Heart left ventricle (tissue), 16 donors: ENCODE measurements around the gene SEC22A. TPM values are rescaled to one million over a fixed set of nuclear protein-coding genes. Genes with fewer than 3 reads are reported as not detected.
A peak's percentile ranks its signal among the peaks of the same experiment; 100 is the strongest.

Experiments used
- ATAC-seq, 4 donors: fragments of 200-7000 bp; cut with Tn5 transposase; one replicate each; pipeline ENCODE4 v1.9.1; 2020 to 2022; ENCODE audit warnings: moderate library complexity in 4 of 4, mild to moderate bottlenecking in 3 of 4, moderate number of reproducible peaks in 1 of 4
- DNase-seq, 5 donors: peaks; one replicate each; pipeline ENCODE4 v3.0.0-alpha.2; 2020
- H3K27ac ChIP-seq, 12 donors: fragments of 200-600 bp; sonication (generic) in 4 of 12; one replicate each; pipeline versions ENCODE4 v1.5.0 to v1.8.0; 2016 to 2022; ENCODE audit warnings: mild to moderate bottlenecking in 2 of 12
- H3K27me3 ChIP-seq, 9 donors: fragments of 200-600 bp; sonication (generic) in 2 of 9; one replicate each; pipeline versions ENCODE4 v1.5.1 to v1.8.0; 2016 to 2022; ENCODE audit warnings: mild to moderate bottlenecking in 3 of 9
- H3K36me3 ChIP-seq, 9 donors: fragments of 200-600 bp; sonication (generic) in 2 of 9; one replicate each; pipeline versions ENCODE4 v1.5.0 to v1.8.0; 2018 to 2022; ENCODE audit warnings: mild to moderate bottlenecking in 2 of 9
- H3K4me1 ChIP-seq, 12 donors: fragments of 200-600 bp; sonication (generic) in 4 of 12; one replicate each; pipeline versions ENCODE4 v1.5.0 to v1.8.0; 2016 to 2022; ENCODE audit warnings: mild to moderate bottlenecking in 3 of 12
- H3K4me3 ChIP-seq, 12 donors: fragments of 200-600 bp; sonication (generic) in 4 of 12; one replicate each; pipeline versions ENCODE4 v1.5.0 to v1.8.0; 2017 to 2022; ENCODE audit warnings: mild to moderate bottlenecking in 9 of 12, moderate library complexity in 4 of 12
- H3K9me3 ChIP-seq, 12 donors: fragments of 200-600 bp; sonication (generic) in 4 of 12; one replicate each; pipeline versions ENCODE4 v1.5.0 to v1.8.0; 2016 to 2022; ENCODE audit warnings: mild to moderate bottlenecking in 1 of 12
- CTCF ChIP-seq, 12 donors: fragments of 200-600 bp; sonication (generic) in 4 of 12; IDR thresholded peaks; one replicate each; pipeline versions ENCODE4 v1.5.0 to v1.8.0; 2018 to 2022; ENCODE audit warnings: antibody characterized with exemption in 12 of 12, mild to moderate bottlenecking in 5 of 12
- POLR2A ChIP-seq, 2 donors: fragments of 450-650 bp; IDR thresholded peaks; one replicate each; pipeline ENCODE4 v1.6.1; 2017; ENCODE audit warnings: antibody characterized with exemption in 2 of 2, mild to moderate bottlenecking in 2 of 2, moderate library complexity in 2 of 2
- WGBS, 4 donors: extraction: QIAGEN DNeasy Blood & Tissue Kit in 2 of 4; methylation state at CpG; one replicate each; pipeline versions ENCODE4 v1.1.5 to v1.1.7; 2013 to 2018; 5-methylcytosine and 5-hydroxymethylcytosine counted together
- intact Hi-C, 10 donors: fragments of 100-400 bp; cut with DNase I; formaldehyde crosslinking; loops; one replicate each; pipeline versions ENCODE4 v1.11.1 to v1.14.2; 2022
- polyA plus RNA-seq, 2 donors: library from polyadenylated mRNA; stranded (reverse); fragments of 200-250 nt; gene quantifications; one replicate each; pipeline ENCODE4 v1.2.3, GENCODE V29; 2013
- total RNA-seq, 9 donors: library from RNA; depleted of rRNA in 2 of 9; stranded (reverse); fragments of >200 nt in 2 of 9; fragmentation: NEBNext Ultra II Directional in 3 of 9; extraction: Animal tissue kit (Norgen Biotek cat#: 25700) in 3 of 9; gene quantifications; one replicate each; pipeline versions ENCODE4 v1.1.0 to v1.2.4, GENCODE V29; 2016 to 2023
- donor health status: ischemic (EF 13 %, LVEDD 7.1; RV severe dilation, severe dysfunction).
- donor health status: healthy with polysubstance abuse.
- donor health status: DM: no; HTN: yes; CAD: no.
- donor health status: DM: no; HTN: no; CAD: no.
- donor health status: ischemic (EF 25% LVEDD 6.9; RV normal size, moderate dysfunction).
- donor health status: ischemic (EF 25% LVEDD 5.7; RV mildly dilated, moderate dysfunction).
- donor health status: healthy.
- donor health status: DM: yes; HTN: yes; CAD: no.
- donor health status: ischemic (EF 35%, LVEDD 5.7; RV mildly dilated, moderate dysfunction).
- donor health status: nonischemic (EF 11% LVEDD 7.7; RV severe dilation, severe dysfunction).
- donor health status: DM: yes; HTN: yes; CAD: no.
- donor health status: PGD.
- donor health status: ischemic (EF 29% LVEDD 5.4; RV normal size, mild dysfunction).
- donor health status: nonischemic (EF 23%, LVEDD 6.1; RV moderate dilation, normal function).

Gene SEC22A
- total and polyA plus RNA-seq, 11 donors: 2.2 to 27.0 (median 10.0) TPM

GRCh38 chr3:123283657-123284398 lies 82.1 kb downstream of the SEC22A start:
- no peaks in the 10 kb centered on the region for H3K9me3 ChIP-seq
- H3K4me1 ChIP-seq: peaks cover 0 to 26% (median 0%) of the 10 kb centered on the region in 12 donors
- intact Hi-C loops: no loop called here
- peak in 2 of 4 donors; percentile 1 for ATAC-seq
- 90 to 91% (median 91%) methylated on average over 17 of the region's 17 CpGs for WGBS, 4 donors
- H3K4me3 ChIP-seq: no peak overlapping the region
- no peaks in the 10 kb centered on the region for H3K27me3 ChIP-seq
- TF ChIP-seq POLR2A (IDR thresholded peaks at IDR 0.05): no peak
- TF ChIP-seq CTCF (IDR thresholded peaks at IDR 0.05): no peak
- peaks cover 0 to 73% (median 31%) of the 10 kb centered on the region in 9 donors for H3K36me3 ChIP-seq
- DNase-seq: no peak
- H3K27ac ChIP-seq: peak overlapping the region in 5 of 12 donors; percentile 19 to 48 (median 38)

- TF ChIP-seq CTCF (IDR thresholded peaks at IDR 0.05) (no peak), POLR2A (IDR thresholded peaks at IDR 0.05) (no peak)
- Histone ChIP-seq H3K27me3 (no peaks in the 10 kb centered on the region), H3K4me1 (peaks cover 0 to 26% (median 0%) of the 10 kb centered on the region in 12 donors), H3K36me3 (peaks cover 0 to 80% (median 35%) of the 10 kb centered on the region in 9 donors), H3K4me3 (no peak overlapping the region), H3K27ac (peak overlapping the region in 6 of 12 donors; percentile 17 to 48 (median 31)), H3K9me3 (no peaks in the 10 kb centered on the region)
- ATAC-seq: peak in 3 of 4 donors; percentile 13 to 41 (median 40)
- peak in 1 of 5 donors; percentile 75 for DNase-seq
- intact Hi-C loops: no loop called here
- WGBS, 4 donors: 75 to 77% (median 76%) methylated on average over 5 to 18 of the region's 18 CpGs
Observed at GRCh38 chr3:123284399-123285010, 82.8 kb downstream of the SEC22A start.

- ATAC-seq (no peak), DNase-seq (no peak)
- intact Hi-C loops: no loop called here
- TF ChIP-seq CTCF (IDR thresholded peaks at IDR 0.05) (no peak), POLR2A (IDR thresholded peaks at IDR 0.05) (no peak)
- Histone ChIP-seq H3K4me1 (peaks cover 0 to 28% (median 0%) of the 10 kb centered on the region in 12 donors), H3K36me3 (peaks cover 0 to 85% (median 39%) of the 10 kb centered on the region in 9 donors), H3K9me3 (no peaks in the 10 kb centered on the region), H3K27me3 (no peaks in the 10 kb centered on the region), H3K4me3 (no peak overlapping the region), H3K27ac (peak overlapping the region in 3 of 12 donors; percentile 24 to 48 (median 38))
- WGBS, 4 donors: 68 to 74% (median 74%) methylated on average over 9 of the region's 9 CpGs
Observed at GRCh38 chr3:123285066-123285465, 83.3 kb downstream of the SEC22A start.

- H3K27me3 ChIP-seq: no peaks in the 10 kb centered on the region
- DNase-seq (no peak), ATAC-seq (no peak)
- H3K9me3 ChIP-seq: no peaks in the 10 kb centered on the region
- H3K36me3 ChIP-seq: peaks cover 0 to 89% (median 43%) of the 10 kb centered on the region in 9 donors
- 79 to 83% (median 80%) methylated on average over 2 to 4 of the region's 4 CpGs for WGBS, 4 donors
- TF ChIP-seq CTCF (IDR thresholded peaks at IDR 0.05): no peak
- no peak for TF ChIP-seq POLR2A (IDR thresholded peaks at IDR 0.05)
- H3K27ac ChIP-seq: no peak overlapping the region
- intact Hi-C loops: no loop called here
- no peak overlapping the region for H3K4me3 ChIP-seq
- H3K4me1 ChIP-seq: peaks cover 0 to 32% (median 0%) of the 10 kb centered on the region in 12 donors
Observed at GRCh38 chr3:123285479-123285878, 83.7 kb downstream of the SEC22A start.
